ENCODE data around the gene NPAS3. TPM values are rescaled to one million over a fixed set of nuclear protein-coding genes. Genes with fewer than 3 reads are reported as not detected.

The NPAS3 gene
- total RNA-seq, 4 donors from 2014 or later, result 0.51 to 15.2 (median 6.6) TPM

DNA sequence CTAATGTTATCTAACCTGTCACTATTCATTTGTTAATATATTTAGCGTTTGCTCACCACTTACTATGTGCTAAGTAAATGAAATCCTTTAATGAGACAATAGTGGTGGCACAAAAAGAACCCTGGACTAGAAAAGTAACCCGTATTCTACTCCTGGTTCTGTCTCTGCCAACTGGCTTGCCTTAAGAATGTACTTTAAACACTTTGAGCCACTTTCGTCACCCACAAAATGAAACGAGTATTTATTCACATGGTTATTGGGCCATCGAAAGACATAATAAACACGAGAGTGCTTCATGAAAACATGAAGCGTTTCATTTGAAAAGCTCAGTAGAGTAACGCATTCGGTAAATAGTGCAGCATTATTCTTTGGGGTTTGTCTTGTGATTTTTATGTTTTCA lies 757.5 kb downstream of the NPAS3 start:
- H3K4me3 ChIP-seq, result no peak overlapping the region
- H3K4me1 ChIP-seq, result no peaks in the 10 kb centered on the region
- no peak for DNase-seq
- H3K36me3 ChIP-seq, result no peaks in the 10 kb centered on the region
- H3K9me3 ChIP-seq, result no peaks in the 10 kb centered on the region
- H3K27ac ChIP-seq, result no peak overlapping the region
- TF ChIP-seq, protein P1, sequence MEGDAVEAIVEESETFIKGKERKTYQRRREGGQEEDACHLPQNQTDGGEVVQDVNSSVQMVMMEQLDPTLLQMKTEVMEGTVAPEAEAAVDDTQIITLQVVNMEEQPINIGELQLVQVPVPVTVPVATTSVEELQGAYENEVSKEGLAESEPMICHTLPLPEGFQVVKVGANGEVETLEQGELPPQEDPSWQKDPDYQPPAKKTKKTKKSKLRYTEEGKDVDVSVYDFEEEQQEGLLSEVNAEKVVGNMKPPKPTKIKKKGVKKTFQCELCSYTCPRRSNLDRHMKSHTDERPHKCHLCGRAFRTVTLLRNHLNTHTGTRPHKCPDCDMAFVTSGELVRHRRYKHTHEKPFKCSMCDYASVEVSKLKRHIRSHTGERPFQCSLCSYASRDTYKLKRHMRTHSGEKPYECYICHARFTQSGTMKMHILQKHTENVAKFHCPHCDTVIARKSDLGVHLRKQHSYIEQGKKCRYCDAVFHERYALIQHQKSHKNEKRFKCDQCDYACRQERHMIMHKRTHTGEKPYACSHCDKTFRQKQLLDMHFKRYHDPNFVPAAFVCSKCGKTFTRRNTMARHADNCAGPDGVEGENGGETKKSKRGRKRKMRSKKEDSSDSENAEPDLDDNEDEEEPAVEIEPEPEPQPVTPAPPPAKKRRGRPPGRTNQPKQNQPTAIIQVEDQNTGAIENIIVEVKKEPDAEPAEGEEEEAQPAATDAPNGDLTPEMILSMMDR (IDR thresholded peaks at IDR 0.05), result no peak
- no peak for TF ChIP-seq POLR2A (IDR thresholded peaks at IDR 0.05)
- intact Hi-C loops (cut with DNase I; ENCODE audit: low total_unique reads), result no loop called here
- no peaks in the 10 kb centered on the region for H3K27me3 ChIP-seq

- H3K4me1 ChIP-seq, result no peaks in the 10 kb centered on the region
- H3K4me3 ChIP-seq, result no peak overlapping the region
- no peaks in the 10 kb centered on the region for H3K27me3 ChIP-seq
- no peak overlapping the region for H3K27ac ChIP-seq
- no peaks in the 10 kb centered on the region for H3K36me3 ChIP-seq
- intact Hi-C loops (cut with DNase I; ENCODE audit: low total_unique reads), result no loop called here
- TF ChIP-seq, protein P1 (IDR thresholded peaks at IDR 0.05), result no peak
- TF ChIP-seq POLR2A (IDR thresholded peaks at IDR 0.05), result no peak
- no peak for DNase-seq
- H3K9me3 ChIP-seq, result no peaks in the 10 kb centered on the region
Observed at GRCh38 chr14:33699300-33699983, 760.8 kb downstream of the NPAS3 start.

DNA sequence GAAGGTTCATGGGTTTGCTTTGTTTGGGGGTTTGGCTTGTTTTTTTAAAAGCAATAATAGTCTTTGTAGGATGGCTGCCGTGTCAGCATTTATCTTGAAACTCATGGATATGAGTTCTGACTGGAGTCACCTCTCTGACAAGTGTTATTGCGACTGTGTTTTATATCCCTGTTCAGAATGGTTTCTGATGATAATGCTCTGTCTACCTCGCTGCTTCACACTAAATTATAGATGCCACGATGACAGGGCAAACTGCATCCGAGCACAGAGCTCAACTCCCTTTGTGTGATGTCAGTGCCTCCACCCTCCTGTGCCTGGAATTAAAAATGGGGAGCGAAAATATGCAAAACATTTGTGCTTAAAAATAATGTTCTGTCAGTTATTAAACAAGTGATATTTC lies 761.4 kb downstream of the NPAS3 start:
- no peaks in the 10 kb centered on the region for H3K27me3 ChIP-seq
- H3K36me3 ChIP-seq, result no peaks in the 10 kb centered on the region
- no peak overlapping the region for H3K27ac ChIP-seq
- no peaks in the 10 kb centered on the region for H3K4me1 ChIP-seq
- no peaks in the 10 kb centered on the region for H3K9me3 ChIP-seq
- DNase-seq, result no peak
- TF ChIP-seq, protein P1 (IDR thresholded peaks at IDR 0.05), result no peak
- no peak for TF ChIP-seq POLR2A (IDR thresholded peaks at IDR 0.05)
- intact Hi-C loops (cut with DNase I; ENCODE audit: low total_unique reads), result no loop called here
- H3K4me3 ChIP-seq, result no peak overlapping the region

GRCh38 chr14:33702293-33702692 lies 763.6 kb downstream of the NPAS3 start:
- no peak for DNase-seq
- Histone ChIP-seq H3K4me1 (no peaks in the 10 kb centered on the region), H3K36me3 (no peaks in the 10 kb centered on the region), H3K9me3 (no peaks in the 10 kb centered on the region), H3K27ac (no peak overlapping the region), H3K4me3 (no peak overlapping the region), H3K27me3 (no peaks in the 10 kb centered on the region)
- intact Hi-C loops (cut with DNase I; ENCODE audit: low total_unique reads), result no loop called here
- TF ChIP-seq, protein P1 (IDR thresholded peaks at IDR 0.05), result no peak
- no peak for TF ChIP-seq POLR2A (IDR thresholded peaks at IDR 0.05)

- Histone ChIP-seq H3K27me3 (no peaks in the 10 kb centered on the region), H3K4me3 (no peak overlapping the region), H3K36me3 (no peaks in the 10 kb centered on the region), H3K27ac (no peak overlapping the region), H3K9me3 (no peaks in the 10 kb centered on the region), H3K4me1 (no peaks in the 10 kb centered on the region)
- intact Hi-C loops (cut with DNase I; ENCODE audit: low total_unique reads), result no loop called here
- no peak for DNase-seq
- TF ChIP-seq POLR2A (IDR thresholded peaks at IDR 0.05), result no peak
- TF ChIP-seq, protein P1 (IDR thresholded peaks at IDR 0.05), result no peak
Observed at GRCh38 chr14:33704481-33704880, 765.8 kb downstream of the NPAS3 start.

All from uterus (tissue), 4 donors.